H1 (cell line): ENCODE measurements around the gene CAPN13.

ENCODE experiments used
- CTCF ChIP-seq, 3 experiments: IDR thresholded peaks; 1 replicate in 2 of 3; 2 replicates in 1 of 3; pipeline versions ENCODE4 v1.5.1 to v1.6.1; 2011; ENCODE audit warnings: low read length in 3 of 3, mild to moderate bottlenecking in 3 of 3, inconsistent platforms in 2 of 3, low read depth in 1 of 3, moderate library complexity in 1 of 3; ENCODE audit not compliant: insufficient read depth in 1 of 3; ENCODE audit errors: control extremely low read depth in 1 of 3
- EZH2 ChIP-seq: fragments of 200-600 bp; sonication (generic); IDR thresholded peaks from 2 replicates; pipeline ENCODE4 v1.7.1; 2012; ENCODE audit warnings: low read depth, mild to moderate bottlenecking, moderate library complexity, low read length, inconsistent platforms; ENCODE audit not compliant: severe bottlenecking
- GABPA ChIP-seq: IDR thresholded peaks from 2 replicates; pipeline ENCODE4 v1.6.1; 2011; ENCODE audit warnings: mild to moderate bottlenecking, low read length, moderate library complexity, borderline replicate concordance; ENCODE audit not compliant: insufficient read depth
- KDM1A ChIP-seq: fragments of 200-600, 300-600 bp; sonication (generic); IDR thresholded peaks from 2 replicates; pipeline ENCODE4 v1.7.1; 2016; ENCODE audit warnings: mild to moderate bottlenecking, low read length, borderline replicate concordance
- MAX ChIP-seq: IDR thresholded peaks from 2 replicates; pipeline ENCODE4 v1.6.1; 2012; ENCODE audit warnings: inconsistent platforms
- NRF1 ChIP-seq: IDR thresholded peaks from 2 replicates; pipeline ENCODE4 v1.6.1; 2011; ENCODE audit warnings: mild to moderate bottlenecking, low read depth, low read length, improper control_type of control experiment
- POLR2A ChIP-seq, 2 experiments: IDR thresholded peaks; 1 replicate in 1 of 2; 2 replicates in 1 of 2; pipeline ENCODE4 v1.6.1; 2011; ENCODE audit warnings: low read depth in 2 of 2, low read length in 2 of 2, mild to moderate bottlenecking in 2 of 2; ENCODE audit errors: control extremely low read depth in 1 of 2
- SIX5 ChIP-seq: IDR thresholded peaks from 2 replicates; pipeline ENCODE4 v1.6.1; 2011; ENCODE audit warnings: mild to moderate bottlenecking, low read depth, low read length
- TAF1 ChIP-seq: IDR thresholded peaks from 2 replicates; pipeline ENCODE4 v1.6.1; 2011; ENCODE audit warnings: mild to moderate bottlenecking, low read depth, low read length
- TF ChIP-seq, protein P1 (sequence below): IDR thresholded peaks from 2 replicates; pipeline ENCODE4 v1.6.1; 2011; ENCODE audit warnings: low read length, improper control_type of control experiment

GRCh38 chr2:30688956-30689401 lies 118.3 kb downstream of the CAPN13 start:
- no peak for TF ChIP-seq MAX
- no peak for TF ChIP-seq GABPA
- no peak for TF ChIP-seq CTCF (IDR thresholded peaks at IDR 0.05; ENCODE audit: control extremely low read depth in 1 of 3, insufficient read depth in 1 of 3, low read depth in 1 of 3, low read length in 3 of 3)
- TF ChIP-seq KDM1A, result no peak
- TF ChIP-seq TAF1, result no peak
- no peak for TF ChIP-seq EZH2
- TF ChIP-seq, protein P1, sequence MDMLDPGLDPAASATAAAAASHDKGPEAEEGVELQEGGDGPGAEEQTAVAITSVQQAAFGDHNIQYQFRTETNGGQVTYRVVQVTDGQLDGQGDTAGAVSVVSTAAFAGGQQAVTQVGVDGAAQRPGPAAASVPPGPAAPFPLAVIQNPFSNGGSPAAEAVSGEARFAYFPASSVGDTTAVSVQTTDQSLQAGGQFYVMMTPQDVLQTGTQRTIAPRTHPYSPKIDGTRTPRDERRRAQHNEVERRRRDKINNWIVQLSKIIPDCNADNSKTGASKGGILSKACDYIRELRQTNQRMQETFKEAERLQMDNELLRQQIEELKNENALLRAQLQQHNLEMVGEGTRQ, result no peak
- TF ChIP-seq NRF1, result no peak
- no peak for TF ChIP-seq SIX5
- no peak for TF ChIP-seq POLR2A (IDR thresholded peaks at IDR 0.05; ENCODE audit: control extremely low read depth in 1 of 2, low read depth in 2 of 2, low read length in 2 of 2)
